ENCODE measurements around the gene CFC1B.
"Not testable (repeated sequence)": the region's sequence is repeated elsewhere in the genome, so short reads cannot be mapped to it uniquely, and the experiment has no call there.

Gene CFC1B

DNA sequence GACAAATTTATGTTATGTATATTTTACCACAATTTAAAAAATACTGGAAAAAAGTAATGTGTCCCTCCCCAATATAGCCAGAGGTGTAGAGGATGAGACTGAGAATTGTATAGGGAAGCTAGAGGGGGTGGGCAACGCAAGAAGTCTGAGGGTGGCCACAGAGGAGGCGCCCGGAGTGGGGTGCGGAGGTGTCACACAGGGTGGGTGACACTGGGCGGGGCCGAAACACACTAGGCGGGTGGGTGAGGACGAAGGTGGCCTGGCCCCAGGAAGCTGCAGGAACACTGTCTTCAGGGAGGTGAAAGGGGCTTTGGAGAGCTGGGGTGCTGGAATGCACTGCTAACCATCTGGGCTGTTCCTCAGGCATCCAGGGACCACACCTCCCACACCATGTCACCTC, 35.4 kb downstream of the CFC1B start:
- H3K4me3 ChIP-seq (ENCODE audit: low read depth, low read length) = not testable (repeated sequence)

DNA sequence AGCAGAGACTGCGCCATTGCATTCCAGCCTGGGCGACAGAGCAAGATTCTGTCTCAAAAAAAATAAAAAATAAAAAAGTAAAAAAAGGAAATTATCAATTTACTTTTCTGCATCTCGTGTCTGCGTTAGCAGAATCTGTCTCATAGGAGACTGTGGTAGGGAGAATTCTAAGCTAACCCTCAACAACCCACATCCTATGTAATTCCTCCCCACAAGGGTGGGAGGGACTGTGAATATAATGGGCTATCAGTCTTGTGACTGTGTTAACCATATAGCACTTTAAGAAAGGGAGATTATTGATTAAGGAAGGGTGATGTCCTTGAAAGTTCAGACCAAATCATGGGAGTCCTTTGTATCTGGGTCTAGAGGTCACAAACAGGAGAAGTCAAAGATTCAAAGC, 45.1 kb downstream of the CFC1B start:
- not testable (repeated sequence) for H3K4me3 ChIP-seq (ENCODE audit: low read depth, low read length)

DNA sequence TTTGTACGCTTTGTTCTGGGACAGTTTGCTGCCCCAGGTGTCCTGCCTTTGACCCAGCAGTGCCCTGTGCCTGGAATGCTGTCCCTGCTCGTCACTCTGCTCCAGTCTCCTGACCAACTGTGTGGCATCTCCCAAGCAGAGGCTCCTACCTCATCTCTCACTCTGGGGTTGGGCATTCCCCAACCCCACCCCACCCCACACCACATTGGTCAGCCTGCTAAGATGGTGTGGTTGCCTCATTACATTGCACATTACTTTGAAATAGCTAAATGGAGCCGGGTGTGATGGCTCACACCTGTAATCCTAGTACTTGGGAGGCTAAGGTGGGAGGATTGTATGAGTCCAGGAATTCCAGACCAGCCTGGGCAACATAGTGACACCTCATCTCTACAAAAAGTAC, 50.9 kb downstream of the CFC1B start:
- H3K4me3 ChIP-seq (ENCODE audit: low read depth, low read length) = not testable (repeated sequence)

- not testable (repeated sequence) for H3K4me3 ChIP-seq (ENCODE audit: low read depth, low read length)
These were observed 53.2 kb downstream of the CFC1B start for GRCh38 chr2:130574230-130574629.

DNA sequence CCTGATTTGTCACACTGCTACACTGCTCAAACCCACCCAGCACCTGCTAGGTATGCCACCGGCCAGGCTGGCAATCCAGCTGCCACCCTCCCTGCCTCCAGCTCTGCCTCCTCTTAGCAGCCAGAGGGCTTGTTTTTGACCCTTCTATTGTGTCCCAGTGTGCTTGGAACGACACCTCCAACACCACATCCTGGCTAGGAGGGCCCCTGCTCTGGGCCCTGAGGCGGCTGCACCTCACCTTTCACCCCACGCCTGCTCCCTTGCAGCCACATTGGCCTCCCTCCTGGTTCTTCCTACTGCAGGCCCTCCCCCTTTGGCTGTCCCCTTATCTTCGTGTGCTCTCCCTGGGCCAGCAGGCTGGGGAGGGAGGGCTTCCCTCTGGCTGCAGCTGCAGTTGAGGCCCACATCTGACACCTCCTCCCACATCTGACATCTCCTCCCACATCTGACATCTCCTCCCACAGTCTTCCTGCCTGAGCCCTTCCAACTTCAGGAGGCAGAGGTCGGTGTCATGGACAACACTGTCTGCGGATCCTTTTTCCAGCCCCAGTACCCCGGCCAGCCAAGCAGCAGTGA, 55.3 kb downstream of the CFC1B start:
- not testable (repeated sequence) for H3K4me3 ChIP-seq (ENCODE audit: low read depth, low read length)

- not testable (repeated sequence) for H3K4me3 ChIP-seq (ENCODE audit: low read depth, low read length)
These were observed 56.5 kb downstream of the CFC1B start for GRCh38 chr2:130577559-130577958.
